Astrocyte (in vitro differentiated cells and primary cell): ENCODE results near the gene ANKRD30A.

Source experiments
- CTCF ChIP-seq: IDR thresholded peaks from 2 replicates; pipeline ENCODE4 v1.5.1; 2011; ENCODE audit warnings: low read depth, mild to moderate bottlenecking, inconsistent platforms, low read length, moderate library complexity; ENCODE audit not compliant: insufficient read depth
- EZH2 ChIP-seq: IDR thresholded peaks from 2 replicates; pipeline ENCODE4 v1.6.1; 2012; ENCODE audit warnings: mild to moderate bottlenecking, low read length, inconsistent platforms; ENCODE audit not compliant: insufficient read depth

GRCh38 chr10:37240223-37240622, 114.8 kb downstream of the ANKRD30A start:
- TF ChIP-seq CTCF, result no peak
- TF ChIP-seq EZH2, result no peak
